ENCODE measurements around the gene HEXA.

GRCh38 chr15:72397796-72398588 lies 22.2 kb upstream of the HEXA start, which contains the start of gene TMEM202:
- TF ChIP-seq MECOM (CRISPR knock-in tag; IDR thresholded peaks at IDR 0.05) (no peak), ZKSCAN8 (CRISPR knock-in tag; IDR thresholded peaks at IDR 0.05) (no peak), ZNF668 (CRISPR knock-in tag; IDR thresholded peaks at IDR 0.05) (no peak), FOS (IDR thresholded peaks at IDR 0.05; ENCODE audit: extremely low read depth, insufficient read length) (no peak), PHB2 (IDR thresholded peaks at IDR 0.05; ENCODE audit: low read depth) (no peak), FIP1L1 (IDR thresholded peaks at IDR 0.05; ENCODE audit: low read depth, low read length, poor library complexity, severe bottlenecking) (no peak), ZNF324 (CRISPR knock-in tag; IDR thresholded peaks at IDR 0.05) (no peak), TCF7L2 (IDR thresholded peaks at IDR 0.05; ENCODE audit: low read depth, low read length) (no peak)
